NB4 (cell line): ENCODE results near the gene SETD3.

ENCODE experiments used
- CTCF ChIP-seq: IDR thresholded peaks from one replicate; pipeline ENCODE4 v1.5.1; 2012; ENCODE audit warnings: low read depth, low read length
- POLR2A ChIP-seq: IDR thresholded peaks from 2 replicates; pipeline ENCODE4 v1.6.1; 2011; ENCODE audit warnings: mild to moderate bottlenecking; ENCODE audit not compliant: insufficient read length; ENCODE audit errors: extremely low read depth

- no peak for TF ChIP-seq CTCF
- no peak for TF ChIP-seq POLR2A
Observed at GRCh38 chr14:99402285-99402648, 78.4 kb downstream of the SETD3 start.
